Mesothelial cell of epicardium (in vitro differentiated cells): ENCODE measurements around the gene NR1H3. TPM values are rescaled to one million over a fixed set of nuclear protein-coding genes. Genes with fewer than 3 reads are reported as not detected.

ENCODE experiments used
- DNase-seq, 2 experiments: peaks; one replicate each; pipeline ENCODE4 v3.0.0; 2021; ENCODE audit warnings: low spot score in 2 of 2; ENCODE audit not compliant: unreplicated experiment in 2 of 2
- H3K27ac Mint-ChIP-seq: 2 replicates; pipeline ENCODE4 v1.8.0; 2021; ENCODE audit warnings: mixed read lengths
- H3K27me3 Mint-ChIP-seq: 2 replicates; pipeline ENCODE4 v1.8.0; 2021; ENCODE audit warnings: low read depth, mixed read lengths
- H3K36me3 Mint-ChIP-seq: 2 replicates; pipeline ENCODE4 v1.8.0; 2021; ENCODE audit warnings: mixed read lengths
- H3K4me1 Mint-ChIP-seq: 2 replicates; pipeline ENCODE4 v1.8.0; 2021; ENCODE audit warnings: mixed read lengths
- H3K4me3 Mint-ChIP-seq: 2 replicates; pipeline ENCODE4 v1.8.0; 2021; ENCODE audit warnings: mild to moderate bottlenecking, moderate library complexity, mixed read lengths
- H3K9me3 Mint-ChIP-seq: 2 replicates; pipeline ENCODE4 v1.8.0; 2021; ENCODE audit warnings: mixed read lengths
- total RNA-seq: library from RNA; stranded (reverse); gene quantifications from 3 replicates; pipeline ENCODE4 v1.2.1, GENCODE V29; 2021
- TF ChIP-seq, protein P1 (sequence below): fragments of 200-600 bp; sonication (generic); IDR thresholded peaks from one replicate; pipeline ENCODE4 v1.5.0; 2021; ENCODE audit warnings: antibody characterized with exemption; ENCODE audit not compliant: unreplicated experiment

Gene NR1H3
- total RNA-seq, 1 donor from 2014 or later: 26.5 TPM

DNA sequence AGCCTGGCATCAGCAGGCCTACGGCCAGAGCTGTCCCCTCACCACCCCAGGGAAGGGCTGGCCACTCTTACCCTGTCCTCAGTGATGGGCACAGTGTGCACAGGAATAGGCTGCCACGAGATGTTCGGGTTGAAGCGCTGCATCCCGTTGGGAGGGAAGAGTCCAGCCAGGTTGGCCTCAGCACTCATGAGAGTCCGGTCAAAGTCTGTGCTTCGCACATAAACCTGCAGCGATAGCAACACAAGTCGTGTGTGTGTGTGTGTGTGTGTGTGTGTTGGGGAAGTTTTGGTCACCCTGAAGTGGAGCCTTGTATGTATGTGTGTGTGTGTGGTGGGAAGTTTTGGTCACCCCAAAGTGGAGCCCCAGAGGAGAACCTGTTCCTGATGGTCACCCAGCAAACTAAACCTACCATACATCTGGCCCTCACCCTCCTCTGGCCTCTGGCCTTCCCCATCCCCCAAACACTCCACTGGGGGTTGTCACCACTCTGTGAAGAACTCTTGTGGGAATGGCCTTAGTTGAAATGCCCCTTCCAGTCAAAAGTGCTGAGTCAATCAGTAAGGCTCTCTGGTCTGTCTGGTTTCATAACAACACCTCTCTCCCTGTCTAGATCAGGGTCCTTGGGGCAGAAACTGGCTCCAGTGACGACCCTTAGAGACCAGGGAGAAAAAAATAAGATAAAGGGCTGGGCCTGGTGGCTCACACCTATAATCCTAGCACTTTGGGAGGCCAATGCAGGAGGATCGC lies 12.0 kb upstream of the NR1H3 start:
- no peak overlapping the region for H3K27ac Mint-ChIP-seq
- TF ChIP-seq, protein P1, sequence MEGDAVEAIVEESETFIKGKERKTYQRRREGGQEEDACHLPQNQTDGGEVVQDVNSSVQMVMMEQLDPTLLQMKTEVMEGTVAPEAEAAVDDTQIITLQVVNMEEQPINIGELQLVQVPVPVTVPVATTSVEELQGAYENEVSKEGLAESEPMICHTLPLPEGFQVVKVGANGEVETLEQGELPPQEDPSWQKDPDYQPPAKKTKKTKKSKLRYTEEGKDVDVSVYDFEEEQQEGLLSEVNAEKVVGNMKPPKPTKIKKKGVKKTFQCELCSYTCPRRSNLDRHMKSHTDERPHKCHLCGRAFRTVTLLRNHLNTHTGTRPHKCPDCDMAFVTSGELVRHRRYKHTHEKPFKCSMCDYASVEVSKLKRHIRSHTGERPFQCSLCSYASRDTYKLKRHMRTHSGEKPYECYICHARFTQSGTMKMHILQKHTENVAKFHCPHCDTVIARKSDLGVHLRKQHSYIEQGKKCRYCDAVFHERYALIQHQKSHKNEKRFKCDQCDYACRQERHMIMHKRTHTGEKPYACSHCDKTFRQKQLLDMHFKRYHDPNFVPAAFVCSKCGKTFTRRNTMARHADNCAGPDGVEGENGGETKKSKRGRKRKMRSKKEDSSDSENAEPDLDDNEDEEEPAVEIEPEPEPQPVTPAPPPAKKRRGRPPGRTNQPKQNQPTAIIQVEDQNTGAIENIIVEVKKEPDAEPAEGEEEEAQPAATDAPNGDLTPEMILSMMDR: no peak
- H3K4me3 Mint-ChIP-seq: no peak overlapping the region
- peaks cover 12% of the 10 kb centered on the region for H3K4me1 Mint-ChIP-seq
- no peak for DNase-seq
- H3K36me3 Mint-ChIP-seq: peaks cover 23% of the 10 kb centered on the region
- no peaks in the 10 kb centered on the region for H3K27me3 Mint-ChIP-seq
- no peaks in the 10 kb centered on the region for H3K9me3 Mint-ChIP-seq

DNA sequence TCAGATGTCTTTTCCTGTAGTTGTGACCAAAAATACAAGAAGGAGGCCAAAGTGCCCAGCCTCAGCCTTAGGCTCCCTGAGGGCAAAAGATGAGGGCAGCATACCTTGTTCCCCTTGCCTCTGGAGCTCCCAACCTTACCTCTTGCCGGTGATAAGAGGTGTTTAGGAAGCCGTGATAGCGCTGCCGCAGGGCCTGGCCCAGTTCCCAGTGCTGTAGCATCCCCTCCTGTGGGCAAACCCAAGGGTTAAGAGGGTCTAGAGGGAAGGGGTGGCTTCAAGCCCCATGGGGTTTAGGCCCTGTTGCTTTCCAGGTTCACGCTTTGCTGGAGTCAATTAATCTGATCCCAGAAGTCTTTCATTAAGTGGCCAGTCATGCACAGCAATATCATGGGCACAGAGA lies 10.3 kb upstream of the NR1H3 start:
- H3K4me1 Mint-ChIP-seq: peaks cover 14% of the 10 kb centered on the region
- peaks cover 9% of the 10 kb centered on the region for H3K36me3 Mint-ChIP-seq
- TF ChIP-seq, protein P1: no peak

DNA sequence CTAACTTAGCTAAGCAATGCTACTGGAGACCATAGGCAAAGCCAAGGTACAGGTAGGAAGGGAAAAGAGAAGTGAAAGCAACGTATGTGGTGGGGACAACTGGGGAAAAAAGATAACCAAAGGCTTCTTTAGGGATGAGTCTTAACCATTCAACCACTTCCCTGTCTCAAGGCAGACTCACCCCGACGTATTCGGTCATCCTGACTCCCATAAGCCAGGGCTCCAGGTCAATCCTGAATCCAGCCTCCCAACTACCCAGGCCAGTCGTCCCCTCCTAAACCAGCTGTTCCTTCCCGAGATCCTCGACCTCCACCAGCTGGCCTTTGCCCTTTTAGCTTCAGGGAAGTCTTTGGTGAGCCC lies 9.5 kb upstream of the NR1H3 start:
- Mint-ChIP-seq H3K27ac (peak overlapping the region; percentile 99), H3K27me3 (no peaks in the 10 kb centered on the region), H3K36me3 (peaks cover 5% of the 10 kb centered on the region), H3K9me3 (no peaks in the 10 kb centered on the region), H3K4me3 (peak overlapping the region; percentile 99), H3K4me1 (peaks cover 14% of the 10 kb centered on the region)
- TF ChIP-seq, protein P1: no peak
- no peak for DNase-seq

More for the DNA sequence above, 10.3 kb upstream of the NR1H3 start:
- Mint-ChIP-seq H3K9me3 (no peaks in the 10 kb centered on the region), H3K27me3 (no peaks in the 10 kb centered on the region), H3K4me3 (peak overlapping the region; percentile 99), H3K27ac (no peak overlapping the region)
- DNase-seq: no peak

DNA sequence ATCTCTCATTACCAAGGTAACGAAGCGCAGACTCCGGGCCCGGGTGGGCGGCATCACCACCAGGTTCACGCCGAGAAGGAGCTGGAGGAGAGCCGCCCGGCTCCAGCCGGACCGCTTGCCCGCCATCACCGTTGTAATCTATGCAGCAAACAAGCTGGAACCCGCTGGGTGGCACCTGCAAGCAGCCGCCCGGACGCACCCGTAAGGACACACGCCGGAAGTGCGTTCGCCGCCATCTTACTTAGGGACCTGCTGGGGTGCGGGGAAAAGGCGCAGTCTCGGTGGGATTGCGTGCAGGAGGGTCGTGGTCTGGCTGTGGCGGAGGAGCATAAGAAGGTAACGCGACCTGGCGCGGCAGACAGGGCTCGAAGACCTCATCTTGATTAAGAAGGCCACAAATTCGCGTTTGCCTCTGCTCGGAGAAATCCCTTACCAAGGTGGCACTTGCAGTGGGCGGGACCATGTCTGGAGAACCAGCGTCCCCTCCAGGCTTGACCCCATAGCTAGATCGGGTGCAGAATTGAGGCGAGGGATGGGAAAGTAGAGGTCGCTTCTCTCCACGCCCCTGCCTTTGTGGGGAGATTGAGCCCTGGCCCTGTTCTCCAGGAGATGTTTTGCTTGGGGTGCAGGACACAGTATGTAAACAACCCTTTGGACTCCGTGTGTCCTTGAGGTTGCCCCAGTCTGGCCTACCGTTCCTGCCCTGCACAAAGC lies 9.0 kb upstream of the NR1H3 start, which contains the start of gene ACP2:
TSS of gene ACP2 (minus strand) at position 151 of the 714 bp plus-strand sequence. CDS start at position 126, 25 bp downstream.
- H3K27ac Mint-ChIP-seq: peak within 1 kb of the TSS; percentile 99
- DNase-seq: peak; percentile 69 to 87
- TF ChIP-seq, protein P1: no peak
- H3K4me1 Mint-ChIP-seq: peaks cover 15% of the 10 kb centered on the region
- H3K9me3 Mint-ChIP-seq: no peaks in the 10 kb centered on the region
- no peaks in the 10 kb centered on the region for H3K27me3 Mint-ChIP-seq
- peaks cover 5% of the 10 kb centered on the region for H3K36me3 Mint-ChIP-seq
- H3K4me3 Mint-ChIP-seq: peak within 1 kb of the TSS; percentile 99

DNA sequence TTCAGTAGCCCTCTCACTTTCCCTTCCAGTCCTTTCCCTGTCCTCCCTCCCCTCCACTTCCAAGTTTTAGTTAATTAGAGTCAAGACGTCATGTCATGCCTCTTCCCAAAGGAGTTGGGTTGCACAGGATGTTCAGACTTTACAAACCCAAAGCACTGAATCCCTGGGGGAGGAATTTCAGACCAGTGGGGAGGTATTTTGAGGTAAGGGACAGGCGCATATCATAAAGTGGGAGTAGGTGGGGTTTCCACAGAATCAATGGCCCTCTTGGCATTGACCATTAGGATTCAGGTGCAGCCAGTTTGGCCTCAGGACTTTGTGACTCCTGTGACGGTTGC lies 8.4 kb upstream of the NR1H3 start:
- TF ChIP-seq, protein P1: no peak
- DNase-seq: no peak
- Mint-ChIP-seq H3K36me3 (peaks cover 5% of the 10 kb centered on the region), H3K27ac (peak overlapping the region; percentile 99), H3K4me1 (peaks cover 20% of the 10 kb centered on the region), H3K9me3 (no peaks in the 10 kb centered on the region), H3K27me3 (no peaks in the 10 kb centered on the region), H3K4me3 (peak overlapping the region; percentile 99)
